ENCODE data around the gene ESYT3.
"Not testable (repeated sequence)": the region's sequence is repeated elsewhere in the genome, so short reads cannot be mapped to it uniquely, and the experiment has no call there.

The ESYT3 gene

GRCh38 chr3:138408751-138409570 lies 25.5 kb upstream of the ESYT3 start:
- no peak overlapping the region for H2AFZ ChIP-seq (ENCODE audit: low read length)
- no peak overlapping the region for H3K9ac ChIP-seq (ENCODE audit: low read length)
- peaks cover 3% of the 10 kb centered on the region; the same call in 1 of the 2 replicates for H3K27me3 ChIP-seq (ENCODE audit: insufficient read depth, low read length)
- no peak overlapping the region for H3K4me3 ChIP-seq (ENCODE audit: low read depth, low read length, poor library complexity, severe bottlenecking)
- H3K9me3 ChIP-seq (ENCODE audit: low read length) = no peaks in the 10 kb centered on the region
- no peaks in the 10 kb centered on the region for H3K36me3 ChIP-seq (ENCODE audit: insufficient read depth, low read length)
- no peaks in the 10 kb centered on the region for H3K4me1 ChIP-seq (ENCODE audit: insufficient read depth, low read length, severe bottlenecking)
- no peaks in the 10 kb centered on the region for H3K9me2 ChIP-seq (ENCODE audit: low read depth, low read length)
- no peaks in the 10 kb centered on the region for H3K79me2 ChIP-seq (ENCODE audit: insufficient read depth, low read length)
- H3K4me2 ChIP-seq (ENCODE audit: low read length) = no peak overlapping the region
- no peak overlapping the region for H3K27ac ChIP-seq (ENCODE audit: low read depth, low read length, poor library complexity, severe bottlenecking)
- TF ChIP-seq EZH2 (IDR thresholded peaks at IDR 0.05; ENCODE audit: borderline replicate concordance, low read length) (no peak), CTCF (IDR thresholded peaks at IDR 0.05; ENCODE audit: low read length) (no peak)
- no peaks in the 10 kb centered on the region for H3F3A ChIP-seq (ENCODE audit: insufficient read depth, low read length)
- no peaks in the 10 kb centered on the region for H4K20me1 ChIP-seq (ENCODE audit: insufficient read depth, low read length)

- no peaks in the 10 kb centered on the region for H3K36me3 ChIP-seq (ENCODE audit: insufficient read depth, low read length)
- H3K4me1 ChIP-seq (ENCODE audit: insufficient read depth, low read length, severe bottlenecking) = no peaks in the 10 kb centered on the region
- no peak overlapping the region for H3K4me3 ChIP-seq (ENCODE audit: low read depth, low read length, poor library complexity, severe bottlenecking)
- peaks cover 10% of the 10 kb centered on the region; the same call in 1 of the 2 replicates for H3K27me3 ChIP-seq (ENCODE audit: insufficient read depth, low read length)
- no peak overlapping the region for H3K4me2 ChIP-seq (ENCODE audit: low read length)
- no peaks in the 10 kb centered on the region for H4K20me1 ChIP-seq (ENCODE audit: insufficient read depth, low read length)
- no peak overlapping the region for H2AFZ ChIP-seq (ENCODE audit: low read length)
- no peaks in the 10 kb centered on the region for H3F3A ChIP-seq (ENCODE audit: insufficient read depth, low read length)
- no peak overlapping the region for H3K27ac ChIP-seq (ENCODE audit: low read depth, low read length, poor library complexity, severe bottlenecking)
- no peak overlapping the region for H3K9ac ChIP-seq (ENCODE audit: low read length)
- no peaks in the 10 kb centered on the region for H3K9me2 ChIP-seq (ENCODE audit: low read depth, low read length)
- no peak for TF ChIP-seq EZH2 (IDR thresholded peaks at IDR 0.05; ENCODE audit: borderline replicate concordance, low read length)
- TF ChIP-seq CTCF (IDR thresholded peaks at IDR 0.05; ENCODE audit: low read length) = no peak
- H3K79me2 ChIP-seq (ENCODE audit: insufficient read depth, low read length) = no peaks in the 10 kb centered on the region
- no peaks in the 10 kb centered on the region for H3K9me3 ChIP-seq (ENCODE audit: low read length)
These were observed 21.4 kb upstream of the ESYT3 start for GRCh38 chr3:138412821-138413551.

- not testable (repeated sequence) for H3K9ac ChIP-seq (ENCODE audit: low read length); H3K27ac ChIP-seq (ENCODE audit: low read depth, low read length, poor library complexity, severe bottlenecking); H3K9me2 ChIP-seq (ENCODE audit: low read depth, low read length); H3K36me3 ChIP-seq (ENCODE audit: insufficient read depth, low read length); H3F3A ChIP-seq (ENCODE audit: insufficient read depth, low read length); H3K9me3 ChIP-seq (ENCODE audit: low read length); H3K4me2 ChIP-seq (ENCODE audit: low read length); H3K27me3 ChIP-seq (ENCODE audit: insufficient read depth, low read length); H3K4me1 ChIP-seq (ENCODE audit: insufficient read depth, low read length, severe bottlenecking); H3K79me2 ChIP-seq (ENCODE audit: insufficient read depth, low read length); H2AFZ ChIP-seq (ENCODE audit: low read length); H3K4me3 ChIP-seq (ENCODE audit: low read depth, low read length, poor library complexity, severe bottlenecking); H4K20me1 ChIP-seq (ENCODE audit: insufficient read depth, low read length)
These were observed 18.2 kb upstream of the ESYT3 start for GRCh38 chr3:138416236-138416635.

All from OCI-LY1 (cell line).